Loucy (cell line): ENCODE data around the gene DHRSX.

ENCODE experiments used
- H2AFZ ChIP-seq: fragments of 200-600 bp; sonication (generic); 2 replicates; pipeline ENCODE4 v1.6.0; 2016; ENCODE audit warnings: antibody characterized with exemption, mild to moderate bottlenecking, low read length, moderate library complexity
- H3F3A ChIP-seq: fragments of 200-600 bp; 2 replicates; pipeline ENCODE4 v1.6.0; 2016; ENCODE audit warnings: antibody characterized with exemption, low read depth, mild to moderate bottlenecking
- H3K27me3 ChIP-seq: fragments of 200-600 bp; sonication (generic); 2 replicates; pipeline ENCODE4 v1.6.1; 2014; ENCODE audit warnings: low read length, mild to moderate bottlenecking; ENCODE audit not compliant: insufficient read depth, poor library complexity, severe bottlenecking
- H3K36me3 ChIP-seq: fragments of 200-600 bp; sonication (generic); 2 replicates; pipeline ENCODE4 v1.6.1; 2016; ENCODE audit warnings: low read length; ENCODE audit not compliant: insufficient read depth
- H3K4me1 ChIP-seq: fragments of 200-600 bp; sonication (generic); 2 replicates; pipeline ENCODE4 v1.5.1; 2014; ENCODE audit warnings: low read length, mild to moderate bottlenecking; ENCODE audit not compliant: insufficient read depth, poor library complexity, severe bottlenecking
- H3K4me2 ChIP-seq: fragments of 200-600 bp; sonication (generic); 2 replicates; pipeline ENCODE4 v1.6.0; 2014; ENCODE audit warnings: antibody characterized with exemption, low read length, low read depth, mild to moderate bottlenecking; ENCODE audit not compliant: poor library complexity, severe bottlenecking
- H3K4me3 ChIP-seq: fragments of 200-600 bp; sonication (generic); 2 replicates; pipeline ENCODE4 v1.5.1; 2014; ENCODE audit warnings: low read length, mild to moderate bottlenecking, mixed read lengths; ENCODE audit not compliant: poor library complexity, severe bottlenecking
- H3K79me2 ChIP-seq: fragments of 200-600 bp; sonication (generic); 2 replicates; pipeline ENCODE4 v1.6.1; 2014; ENCODE audit warnings: low read length; ENCODE audit not compliant: insufficient read depth
- H3K9ac ChIP-seq: fragments of 200-600 bp; sonication (generic); 2 replicates; pipeline ENCODE4 v1.6.0; 2014; ENCODE audit warnings: mild to moderate bottlenecking, low read depth, low read length, moderate library complexity; ENCODE audit not compliant: poor library complexity, severe bottlenecking
- H3K9me2 ChIP-seq: fragments of 200-600 bp; sonication (generic); replicated peaks from 2 replicates; pipeline ENCODE4 v1.6.1; 2016; ENCODE audit warnings: low read depth, low read length, mixed read lengths
- H3K9me3 ChIP-seq: fragments of 200-600 bp; sonication (generic); 2 replicates; pipeline ENCODE4 v1.6.1; 2014; ENCODE audit warnings: mild to moderate bottlenecking, antibody characterized with exemption, low read length, low read depth; ENCODE audit not compliant: insufficient read depth
- H4K20me1 ChIP-seq: fragments of 200-600 bp; sonication (generic); 2 replicates; pipeline ENCODE4 v1.6.0; 2014; ENCODE audit warnings: antibody characterized with exemption, low read length, mild to moderate bottlenecking; ENCODE audit not compliant: insufficient read depth, poor library complexity, severe bottlenecking
- CTCF ChIP-seq: fragments of 200-600 bp; sonication (generic); conservative IDR thresholded peaks from 2 replicates; pipeline ENCODE4 v1.5.1; 2014; ENCODE audit warnings: mild to moderate bottlenecking, antibody characterized with exemption, low read length
- EZH2phosphoT487 ChIP-seq: fragments of 200-600 bp; IDR thresholded peaks from 2 replicates; pipeline ENCODE4 v1.6.1; 2018; ENCODE audit warnings: antibody characterized with exemption, mild to moderate bottlenecking, moderate library complexity, borderline replicate concordance

DHRSX gene

DNA sequence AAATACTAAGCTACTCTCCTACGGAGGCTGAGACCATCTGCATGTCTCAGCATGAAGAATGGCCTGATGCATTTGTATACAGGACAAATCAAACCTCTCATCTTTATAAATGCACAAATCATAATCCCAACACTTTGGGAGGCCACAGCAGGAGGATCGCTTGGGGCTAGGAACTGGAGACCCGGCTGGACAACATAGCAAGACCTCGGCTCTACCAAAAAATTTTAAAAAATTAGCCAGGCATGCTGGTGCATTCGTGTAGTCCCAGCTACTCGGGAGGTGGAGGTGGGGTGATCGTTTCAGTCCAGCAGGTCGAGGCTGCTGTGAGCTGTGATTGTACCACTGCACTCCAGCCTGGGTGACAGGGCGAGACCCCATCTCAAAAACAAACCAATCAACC is 262.8 kb downstream of the DHRSX start:
- Histone ChIP-seq H4K20me1 (no peaks in the 10 kb centered on the region), H3K9ac (no peak overlapping the region), H2AFZ (no peak overlapping the region), H3K9me2 (no peaks in the 10 kb centered on the region), H3K36me3 (no peaks in the 10 kb centered on the region), H3K27me3 (no peaks in the 10 kb centered on the region), H3K4me2 (no peak overlapping the region), H3K79me2 (no peaks in the 10 kb centered on the region), H3K4me3 (no peak overlapping the region), H3K4me1 (no peaks in the 10 kb centered on the region), H3K9me3 (no peaks in the 10 kb centered on the region), H3F3A (no peaks in the 10 kb centered on the region)
- TF ChIP-seq EZH2phosphoT487, result no peak
- TF ChIP-seq CTCF, result no peak

GRCh38 chrX:2231570-2232192 is 269.1 kb downstream of the DHRSX start:
- Histone ChIP-seq H3K9ac (no peak overlapping the region), H3K9me3 (no peaks in the 10 kb centered on the region), H3K79me2 (no peaks in the 10 kb centered on the region), H3K9me2 (no peaks in the 10 kb centered on the region), H4K20me1 (no peaks in the 10 kb centered on the region), H3K36me3 (no peaks in the 10 kb centered on the region), H3K27me3 (no peaks in the 10 kb centered on the region), H3K4me2 (no peak overlapping the region), H3F3A (no peaks in the 10 kb centered on the region), H3K4me3 (no peak overlapping the region), H2AFZ (no peak overlapping the region), H3K4me1 (no peaks in the 10 kb centered on the region)
- TF ChIP-seq CTCF (no peak), EZH2phosphoT487 (no peak)

DNA sequence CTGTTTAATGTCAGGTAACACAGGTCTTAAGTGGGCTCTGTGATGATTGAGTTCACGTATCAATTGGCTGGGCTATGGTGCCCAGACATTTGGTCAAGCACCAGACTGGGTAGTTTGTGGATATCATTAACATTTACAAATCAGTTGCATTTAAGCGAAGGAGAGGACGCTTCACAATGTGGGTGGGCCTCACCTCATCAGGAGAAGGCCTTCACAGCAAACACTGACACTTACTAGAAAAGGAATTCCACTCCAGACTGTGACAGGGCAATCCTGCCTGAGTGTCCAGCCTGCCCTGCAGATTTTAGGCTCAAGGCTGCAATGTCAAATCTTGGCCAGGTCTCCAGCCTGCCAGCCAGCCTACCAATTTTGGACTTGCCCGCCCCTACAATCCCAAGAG is 270.3 kb downstream of the DHRSX start:
- TF ChIP-seq CTCF (no peak), EZH2phosphoT487 (no peak)
- H3K4me3 ChIP-seq, result no peak overlapping the region
- H3K9me3 ChIP-seq, result no peaks in the 10 kb centered on the region
- no peaks in the 10 kb centered on the region for H3K4me1 ChIP-seq
- H4K20me1 ChIP-seq, result no peaks in the 10 kb centered on the region
- H3K9ac ChIP-seq, result no peak overlapping the region
- H3K27me3 ChIP-seq, result no peaks in the 10 kb centered on the region
- no peak overlapping the region for H3K4me2 ChIP-seq
- no peaks in the 10 kb centered on the region for H3F3A ChIP-seq
- H3K36me3 ChIP-seq, result no peaks in the 10 kb centered on the region
- no peaks in the 10 kb centered on the region for H3K79me2 ChIP-seq
- no peaks in the 10 kb centered on the region for H3K9me2 ChIP-seq
- H2AFZ ChIP-seq, result no peak overlapping the region
